DOHH2 (cell line): ENCODE results near the gene NR1H4.

ENCODE experiments used
- H3F3A ChIP-seq: fragments of 200-600 bp; sonication (generic), shearing (Covaris generic); 2 replicates; pipeline ENCODE4 v1.6.0; 2016; ENCODE audit warnings: antibody characterized with exemption, mild to moderate bottlenecking; ENCODE audit not compliant: control insufficient read depth, insufficient read depth
- H3K27ac ChIP-seq: fragments of 200-600 bp; sonication (generic); 2 replicates; pipeline ENCODE4 v1.5.1; 2014; ENCODE audit warnings: low read depth, mild to moderate bottlenecking, low read length, moderate library complexity
- H3K27me3 ChIP-seq: fragments of 200-600 bp; sonication (generic); 2 replicates; pipeline ENCODE4 v1.6.1; 2014; ENCODE audit warnings: mild to moderate bottlenecking, low read length, mixed read lengths; ENCODE audit not compliant: control insufficient read depth
- H3K36me3 ChIP-seq: fragments of 200-600 bp; sonication (generic); 2 replicates; pipeline ENCODE4 v1.6.1; 2014; ENCODE audit warnings: mild to moderate bottlenecking, low read length, moderate library complexity, mixed read lengths; ENCODE audit not compliant: control insufficient read depth
- H3K4me1 ChIP-seq: fragments of 200-600 bp; sonication (generic); 2 replicates; pipeline ENCODE4 v1.6.1; 2014; ENCODE audit warnings: mild to moderate bottlenecking, low read length, mixed read lengths; ENCODE audit not compliant: control insufficient read depth
- H3K4me2 ChIP-seq: fragments of 200-600 bp; sonication (generic); 2 replicates; pipeline ENCODE4 v1.6.0; 2014; ENCODE audit warnings: mild to moderate bottlenecking, low read length, moderate library complexity
- H3K4me3 ChIP-seq: fragments of 200-600 bp; sonication (generic); 2 replicates; pipeline ENCODE4 v1.5.1; 2014; ENCODE audit warnings: mild to moderate bottlenecking, low read length, mixed read lengths
- H3K79me2 ChIP-seq: fragments of 200-600 bp; sonication (generic); 2 replicates; pipeline ENCODE4 v1.6.1; 2014; ENCODE audit warnings: mild to moderate bottlenecking, low read length, mixed read lengths; ENCODE audit not compliant: control insufficient read depth
- H3K9me2 ChIP-seq: fragments of 200-600 bp; sonication (generic); replicated peaks from 2 replicates; pipeline ENCODE4 v1.6.1; 2014; ENCODE audit warnings: mild to moderate bottlenecking, low read length, mixed read lengths; ENCODE audit not compliant: control insufficient read depth
- H3K9me3 ChIP-seq: fragments of 200-600 bp; sonication (generic); 2 replicates; pipeline ENCODE4 v1.6.1; 2014; ENCODE audit warnings: antibody characterized with exemption, low read length, mixed read lengths; ENCODE audit not compliant: control insufficient read depth, insufficient read depth
- H4K20me1 ChIP-seq: fragments of 200-600 bp; sonication (generic); 2 replicates; pipeline ENCODE4 v1.6.0; 2014; ENCODE audit warnings: low read depth, mild to moderate bottlenecking, antibody characterized with exemption, low read length, moderate library complexity; ENCODE audit not compliant: control insufficient read depth, insufficient read depth
- EZH2phosphoT487 ChIP-seq: fragments of 200-600 bp; sonication (generic); IDR thresholded peaks from 2 replicates; pipeline ENCODE4 v1.6.1; 2017; ENCODE audit warnings: borderline replicate concordance, mild to moderate bottlenecking, antibody characterized with exemption, low read length, moderate library complexity, mixed read lengths
- TF ChIP-seq, protein P1 (sequence below): fragments of 200-600 bp; sonication (generic); IDR thresholded peaks from one replicate; pipeline ENCODE4 v1.5.1; 2014; ENCODE audit warnings: antibody characterized with exemption, mild to moderate bottlenecking, low read depth, low read length; ENCODE audit not compliant: poor library complexity, severe bottlenecking

NR1H4 gene

GRCh38 chr12:100450735-100451134, 22.9 kb upstream of the NR1H4 start:
- Histone ChIP-seq H3K27ac (no peak overlapping the region), H3F3A (no peaks in the 10 kb centered on the region), H4K20me1 (no peaks in the 10 kb centered on the region), H3K9me3 (no peaks in the 10 kb centered on the region), H3K9me2 (no peaks in the 10 kb centered on the region), H3K27me3 (peaks cover 8% of the 10 kb centered on the region), H3K79me2 (no peaks in the 10 kb centered on the region), H3K4me1 (no peaks in the 10 kb centered on the region), H3K4me3 (no peak overlapping the region), H3K4me2 (no peak overlapping the region), H3K36me3 (no peaks in the 10 kb centered on the region)
- TF ChIP-seq, protein P1, sequence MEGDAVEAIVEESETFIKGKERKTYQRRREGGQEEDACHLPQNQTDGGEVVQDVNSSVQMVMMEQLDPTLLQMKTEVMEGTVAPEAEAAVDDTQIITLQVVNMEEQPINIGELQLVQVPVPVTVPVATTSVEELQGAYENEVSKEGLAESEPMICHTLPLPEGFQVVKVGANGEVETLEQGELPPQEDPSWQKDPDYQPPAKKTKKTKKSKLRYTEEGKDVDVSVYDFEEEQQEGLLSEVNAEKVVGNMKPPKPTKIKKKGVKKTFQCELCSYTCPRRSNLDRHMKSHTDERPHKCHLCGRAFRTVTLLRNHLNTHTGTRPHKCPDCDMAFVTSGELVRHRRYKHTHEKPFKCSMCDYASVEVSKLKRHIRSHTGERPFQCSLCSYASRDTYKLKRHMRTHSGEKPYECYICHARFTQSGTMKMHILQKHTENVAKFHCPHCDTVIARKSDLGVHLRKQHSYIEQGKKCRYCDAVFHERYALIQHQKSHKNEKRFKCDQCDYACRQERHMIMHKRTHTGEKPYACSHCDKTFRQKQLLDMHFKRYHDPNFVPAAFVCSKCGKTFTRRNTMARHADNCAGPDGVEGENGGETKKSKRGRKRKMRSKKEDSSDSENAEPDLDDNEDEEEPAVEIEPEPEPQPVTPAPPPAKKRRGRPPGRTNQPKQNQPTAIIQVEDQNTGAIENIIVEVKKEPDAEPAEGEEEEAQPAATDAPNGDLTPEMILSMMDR: no peak
- TF ChIP-seq EZH2phosphoT487: no peak

- no peaks in the 10 kb centered on the region for H3K9me2 ChIP-seq
- TF ChIP-seq, protein P1: no peak
- no peaks in the 10 kb centered on the region for H3K9me3 ChIP-seq
- H3K4me1 ChIP-seq: no peaks in the 10 kb centered on the region
- H3K27ac ChIP-seq: no peak overlapping the region
- no peak overlapping the region for H3K4me3 ChIP-seq
- no peaks in the 10 kb centered on the region for H3K27me3 ChIP-seq
- no peaks in the 10 kb centered on the region for H3F3A ChIP-seq
- H3K36me3 ChIP-seq: no peaks in the 10 kb centered on the region
- H3K79me2 ChIP-seq: no peaks in the 10 kb centered on the region
- H3K4me2 ChIP-seq: no peak overlapping the region
- H4K20me1 ChIP-seq: no peaks in the 10 kb centered on the region
These were observed 19.7 kb upstream of the NR1H4 start for GRCh38 chr12:100453951-100454350.

GRCh38 chr12:100455896-100456295, 17.8 kb upstream of the NR1H4 start:
- TF ChIP-seq EZH2phosphoT487: no peak
- TF ChIP-seq, protein P1: no peak
- H3F3A ChIP-seq: no peaks in the 10 kb centered on the region
- no peaks in the 10 kb centered on the region for H3K27me3 ChIP-seq
- H3K27ac ChIP-seq: no peak overlapping the region
- H3K4me3 ChIP-seq: no peak overlapping the region
- no peaks in the 10 kb centered on the region for H3K9me2 ChIP-seq
- no peaks in the 10 kb centered on the region for H3K79me2 ChIP-seq
- H4K20me1 ChIP-seq: no peaks in the 10 kb centered on the region
- H3K4me2 ChIP-seq: no peak overlapping the region
- H3K9me3 ChIP-seq: no peaks in the 10 kb centered on the region
- H3K4me1 ChIP-seq: no peaks in the 10 kb centered on the region
- H3K36me3 ChIP-seq: no peaks in the 10 kb centered on the region

- no peaks in the 10 kb centered on the region for H3K9me2 ChIP-seq
- no peaks in the 10 kb centered on the region for H3K79me2 ChIP-seq
- no peaks in the 10 kb centered on the region for H3K9me3 ChIP-seq
- no peaks in the 10 kb centered on the region for H3K36me3 ChIP-seq
- H3F3A ChIP-seq: no peaks in the 10 kb centered on the region
- no peaks in the 10 kb centered on the region for H4K20me1 ChIP-seq
- TF ChIP-seq EZH2phosphoT487: no peak
- TF ChIP-seq, protein P1: no peak
- no peak overlapping the region for H3K4me3 ChIP-seq
- no peaks in the 10 kb centered on the region for H3K4me1 ChIP-seq
- H3K27ac ChIP-seq: no peak overlapping the region
- no peak overlapping the region for H3K4me2 ChIP-seq
- H3K27me3 ChIP-seq: no peaks in the 10 kb centered on the region
These were observed 15.5 kb upstream of the NR1H4 start for GRCh38 chr12:100458191-100458590.
